GM10266 (cell line): ENCODE measurements around the gene ZNF592.

Source experiments
- DNase-seq: peaks from one replicate; pipeline ENCODE4 v3.0.0; 2012; ENCODE audit errors: extremely low spot score
- TF ChIP-seq, protein P1 (sequence below): IDR thresholded peaks from 2 replicates; pipeline ENCODE4 v1.5.1; 2012; ENCODE audit warnings: mild to moderate bottlenecking, low read depth; ENCODE audit not compliant: control insufficient read depth, insufficient read depth; ENCODE audit errors: missing control alignments

The ZNF592 gene

DNA sequence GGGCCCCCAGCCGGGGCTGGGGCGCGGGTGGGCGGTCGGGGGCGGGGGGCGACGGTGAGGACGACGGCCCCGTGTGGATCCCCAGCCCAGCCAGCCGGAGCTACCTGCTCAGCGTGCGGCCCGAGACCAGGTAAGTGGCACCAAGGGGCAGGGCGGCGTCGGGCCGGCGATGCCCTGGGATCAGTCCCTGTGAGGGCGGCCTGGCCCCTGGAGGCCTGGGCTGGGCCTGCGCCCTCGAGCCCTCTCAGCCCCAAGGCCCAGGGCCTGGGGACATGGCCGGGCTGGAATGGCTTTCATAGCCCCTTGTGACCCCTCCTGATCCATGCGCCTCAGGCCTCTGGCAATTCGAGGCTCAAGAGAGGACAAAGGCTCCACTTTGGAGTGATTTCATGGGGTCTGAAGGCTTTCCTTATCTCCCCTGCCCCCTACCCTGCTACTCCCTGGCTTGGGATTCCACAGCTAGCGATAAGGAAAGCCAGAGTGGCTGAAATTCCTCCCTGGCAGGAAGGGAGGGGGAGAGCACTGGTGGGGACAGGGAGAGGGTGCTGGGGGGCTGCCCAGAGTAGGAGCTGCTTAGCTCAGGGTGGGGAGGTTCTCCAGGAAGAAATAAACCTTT lies 69.2 kb downstream of the ZNF592 start:
- DNase-seq, result peak; percentile 48
- TF ChIP-seq, protein P1, sequence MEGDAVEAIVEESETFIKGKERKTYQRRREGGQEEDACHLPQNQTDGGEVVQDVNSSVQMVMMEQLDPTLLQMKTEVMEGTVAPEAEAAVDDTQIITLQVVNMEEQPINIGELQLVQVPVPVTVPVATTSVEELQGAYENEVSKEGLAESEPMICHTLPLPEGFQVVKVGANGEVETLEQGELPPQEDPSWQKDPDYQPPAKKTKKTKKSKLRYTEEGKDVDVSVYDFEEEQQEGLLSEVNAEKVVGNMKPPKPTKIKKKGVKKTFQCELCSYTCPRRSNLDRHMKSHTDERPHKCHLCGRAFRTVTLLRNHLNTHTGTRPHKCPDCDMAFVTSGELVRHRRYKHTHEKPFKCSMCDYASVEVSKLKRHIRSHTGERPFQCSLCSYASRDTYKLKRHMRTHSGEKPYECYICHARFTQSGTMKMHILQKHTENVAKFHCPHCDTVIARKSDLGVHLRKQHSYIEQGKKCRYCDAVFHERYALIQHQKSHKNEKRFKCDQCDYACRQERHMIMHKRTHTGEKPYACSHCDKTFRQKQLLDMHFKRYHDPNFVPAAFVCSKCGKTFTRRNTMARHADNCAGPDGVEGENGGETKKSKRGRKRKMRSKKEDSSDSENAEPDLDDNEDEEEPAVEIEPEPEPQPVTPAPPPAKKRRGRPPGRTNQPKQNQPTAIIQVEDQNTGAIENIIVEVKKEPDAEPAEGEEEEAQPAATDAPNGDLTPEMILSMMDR, result peak; percentile 20

DNA sequence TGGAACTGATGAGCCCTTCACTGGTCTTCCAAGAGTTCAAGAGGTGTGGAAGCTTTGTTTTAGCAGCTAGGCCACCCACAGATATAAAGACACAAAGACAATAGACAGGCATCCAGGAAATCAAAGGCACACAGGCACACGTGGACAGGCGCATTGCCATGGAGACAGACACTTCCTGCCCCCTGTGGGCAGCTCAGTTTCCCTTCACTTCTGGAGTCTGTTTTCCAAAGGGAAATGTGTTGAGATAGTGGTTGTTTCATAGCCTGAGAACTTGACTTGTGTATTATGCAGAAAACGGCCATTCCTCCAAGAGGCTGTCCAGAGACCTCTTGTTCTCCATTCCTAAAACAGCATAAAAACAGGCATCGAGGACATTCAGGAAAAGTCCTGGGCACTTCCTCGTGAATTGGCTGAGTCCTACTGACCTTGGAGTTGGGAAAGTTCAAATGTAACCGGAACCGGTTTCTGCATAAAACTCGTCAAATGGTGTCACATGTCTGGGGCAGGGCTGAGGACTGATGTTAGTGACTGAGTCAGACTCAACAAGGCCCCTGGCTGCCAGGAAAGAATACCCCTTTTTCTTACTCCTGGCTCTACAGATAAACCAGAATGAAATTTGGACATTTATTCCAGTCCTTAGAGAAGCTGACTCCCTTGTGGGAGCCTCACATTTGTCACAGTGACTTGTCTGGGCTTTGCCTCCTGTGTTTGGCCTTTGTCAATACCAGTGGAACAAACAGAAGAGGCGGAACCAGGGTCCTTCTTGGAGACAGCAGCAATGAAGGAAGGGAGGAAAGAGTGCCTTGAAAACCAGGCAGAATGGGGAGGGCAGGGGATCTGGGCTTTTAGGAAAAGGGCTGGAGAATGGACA lies 70.1 kb downstream of the ZNF592 start:
- TF ChIP-seq, protein P1, result no peak
- DNase-seq, result no peak

DNA sequence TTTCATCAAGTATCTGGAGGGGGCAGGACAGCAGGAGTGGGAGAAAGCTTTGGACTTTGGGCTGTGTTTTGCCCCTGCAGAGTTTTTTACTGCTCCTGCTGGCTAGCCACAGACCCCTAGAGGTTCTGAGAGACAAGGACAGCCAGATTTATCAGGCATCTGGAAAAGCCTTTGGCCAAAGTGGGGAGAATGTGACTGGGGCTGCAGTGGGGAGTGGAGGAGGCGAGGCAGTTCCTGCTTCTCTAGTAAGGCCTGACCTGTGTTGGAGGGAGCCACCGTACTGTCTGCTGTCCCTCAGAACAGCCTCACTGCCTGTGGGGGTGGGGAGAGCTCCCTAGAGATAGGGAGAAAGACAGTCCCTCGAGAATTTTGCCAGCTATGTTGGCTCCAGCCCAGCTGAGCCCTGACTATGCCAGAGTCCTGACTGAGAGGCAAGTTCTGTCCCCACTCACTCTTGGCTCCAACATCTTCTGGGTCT lies 70.9 kb downstream of the ZNF592 start:
- TF ChIP-seq, protein P1, result no peak
- DNase-seq, result no peak

DNA sequence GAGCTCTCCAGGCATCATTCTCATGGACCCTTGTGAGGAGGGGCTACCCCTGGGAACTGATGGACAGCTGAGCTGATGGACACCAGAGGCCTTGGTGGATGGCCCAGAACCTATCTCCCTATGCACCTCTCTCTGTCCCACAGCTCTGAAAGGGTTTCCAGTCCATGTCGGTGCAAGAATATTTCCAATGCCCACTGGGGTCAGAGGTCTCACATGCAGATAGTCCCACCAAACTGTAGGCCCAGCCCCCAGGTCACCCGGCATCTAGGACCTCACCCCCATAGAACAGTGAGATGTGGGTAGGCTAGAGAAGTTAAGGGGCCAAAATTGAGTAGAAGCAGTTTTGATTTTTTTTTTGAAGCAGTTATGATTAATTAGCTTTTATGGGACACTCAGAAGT lies 71.4 kb downstream of the ZNF592 start:
- DNase-seq, result no peak
- TF ChIP-seq, protein P1, result no peak

DNA sequence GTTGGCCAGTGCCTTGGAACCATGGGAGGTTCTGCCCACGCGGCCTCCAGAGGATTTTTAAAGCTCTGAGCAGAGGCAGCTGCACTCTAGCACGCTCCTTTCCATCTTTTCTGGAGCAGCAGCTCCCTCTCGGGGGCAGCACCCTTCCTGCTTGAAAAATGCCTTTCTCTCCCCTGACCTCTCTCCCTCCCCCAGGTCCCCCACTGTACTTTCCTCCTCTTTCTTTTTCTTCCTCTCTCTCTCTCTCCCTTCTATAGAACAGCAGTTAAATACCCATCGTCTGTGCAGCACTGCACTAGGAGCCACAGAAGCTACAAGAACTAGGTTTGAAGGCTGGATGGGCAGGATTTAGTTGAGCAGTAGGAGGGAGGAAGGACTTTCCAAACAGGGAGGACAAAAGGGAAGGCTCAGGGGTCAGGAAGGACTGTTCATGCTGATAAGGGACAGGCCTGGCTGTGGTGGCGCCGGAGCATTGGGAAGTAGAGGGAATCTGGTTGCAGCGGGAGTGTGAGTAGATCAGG lies 73.2 kb downstream of the ZNF592 start:
- TF ChIP-seq, protein P1, result peak; percentile 23
- no peak for DNase-seq

DNA sequence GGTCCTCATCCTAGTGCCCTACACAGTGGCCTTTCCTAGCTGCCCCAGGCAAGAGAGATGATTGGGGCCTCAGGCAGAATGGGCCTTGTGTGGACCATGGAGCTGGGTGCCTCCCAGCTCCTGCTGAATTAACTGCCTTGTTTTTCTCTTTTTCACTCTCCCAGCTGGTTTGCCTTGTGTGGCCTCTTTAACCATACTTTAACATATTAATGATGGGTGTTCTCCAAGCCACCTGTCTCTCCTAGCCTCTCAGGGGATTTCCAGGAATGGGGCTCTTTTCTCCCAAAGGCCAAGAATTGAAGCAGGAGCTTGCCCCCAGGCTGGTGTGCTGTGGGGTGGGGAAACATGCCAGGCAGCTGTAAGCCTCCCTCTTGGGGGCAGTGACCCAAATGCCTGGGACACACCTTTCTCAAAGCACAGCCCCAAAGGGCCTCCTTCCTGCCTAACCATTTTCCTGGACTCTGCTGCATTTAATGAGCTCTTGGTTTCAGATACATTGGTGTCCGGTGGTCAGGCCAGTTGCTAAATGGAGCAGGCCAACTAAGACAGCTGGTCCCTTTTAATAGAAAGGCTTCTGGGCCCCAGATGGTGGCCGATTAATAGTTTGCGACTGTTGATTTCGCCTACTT lies 74.4 kb downstream of the ZNF592 start:
- TF ChIP-seq, protein P1, result no peak
- no peak for DNase-seq
